Gastrocnemius medialis (tissue), 4 donors: Measurements from ENCODE around the gene MPC1. TPM values are rescaled to one million over a fixed set of nuclear protein-coding genes. Genes with fewer than 3 reads are reported as not detected.

Experiments used
- ATAC-seq, 2 donors: fragments of 150-250 bp; one replicate each; pipeline ENCODE4 v1.9.1; 2016
- DNase-seq, 2 donors: peaks; one replicate each; pipeline ENCODE4 v3.0.0-alpha.2; 2019
- H3K27ac ChIP-seq, 4 donors: fragments of 200-600 bp; sonication (generic); 1 replicate in 1 of 4; 2 replicates in 3 of 4; pipeline ENCODE4 v1.5.1; 2016 to 2018; ENCODE audit warnings: mild to moderate bottlenecking in 2 of 4, moderate library complexity in 1 of 4
- H3K27me3 ChIP-seq, 3 donors: fragments of 200-600 bp; sonication (generic) in 2 of 3; 1 replicate in 1 of 3; 2 replicates in 2 of 3; pipeline versions ENCODE4 v1.5.1 to v1.6.0; 2016 to 2019; ENCODE audit warnings: mild to moderate bottlenecking in 1 of 3, moderate library complexity in 1 of 3
- H3K36me3 ChIP-seq, 2 donors: fragments of 200-600 bp; sonication (generic) in 1 of 2; one replicate each; pipeline ENCODE4 v1.5.1; 2017 to 2018
- H3K4me1 ChIP-seq, 2 donors: fragments of 200-600 bp; sonication (generic) in 1 of 2; one replicate each; pipeline ENCODE4 v1.5.1; 2016 to 2017; ENCODE audit warnings: mild to moderate bottlenecking in 2 of 2
- H3K4me3 ChIP-seq, 4 donors: fragments of 200-600 bp; sonication (generic) in 3 of 4; 1 replicate in 1 of 4; 2 replicates in 3 of 4; pipeline ENCODE4 v1.5.1; 2016 to 2019; ENCODE audit warnings: mild to moderate bottlenecking in 2 of 4
- H3K9me3 ChIP-seq, 3 donors: fragments of 200-600 bp; sonication (generic) in 2 of 3; 1 replicate in 1 of 3; 2 replicates in 2 of 3; pipeline ENCODE4 v1.5.1; 2016 to 2019
- POLR2A ChIP-seq, 2 donors: fragments of 450-650 bp; IDR thresholded peaks; one replicate each; pipeline ENCODE4 v1.6.1; 2017; ENCODE audit warnings: antibody characterized with exemption in 2 of 2, mild to moderate bottlenecking in 2 of 2, moderate library complexity in 2 of 2
- in situ Hi-C, 4 donors: fragments of 200-750 bp; cut with MboI; loops; one replicate each; pipeline versions ENCODE4 v1.15.0 to v1.8.0; 2017; ENCODE audit warnings: low sequenced_read_pairs in 4 of 4
- intact Hi-C: fragments of 100-400 bp; cut with DNase I; formaldehyde crosslinking; loops from one replicate; pipeline ENCODE4 v1.15.1; 2023; ENCODE audit warnings: low total_unique reads
- total RNA-seq, 4 donors: library from RNA; depleted of rRNA; stranded (reverse); fragments of >200 nt; gene quantifications; one replicate each; pipeline versions ENCODE4 v1.1.0 to v1.2.3, GENCODE V29; 2016
- TF ChIP-seq, protein P1 (sequence below), 5 experiments: fragments of 450-650 bp in 3 of 5; fragments of 200-600 bp in 2 of 5; sonication (generic) in 2 of 5; IDR thresholded peaks in 4 of 5; conservative IDR thresholded peaks in 1 of 5; 1 replicate in 4 of 5; 2 replicates in 1 of 5; pipeline ENCODE4 v1.5.1; 2016 to 2019; ENCODE audit warnings: antibody characterized with exemption in 5 of 5, mild to moderate bottlenecking in 3 of 5, moderate library complexity in 3 of 5

Gene MPC1
- total RNA-seq, 4 donors from 2014 or later = 75.0 to 127 (median 97.4) TPM

DNA sequence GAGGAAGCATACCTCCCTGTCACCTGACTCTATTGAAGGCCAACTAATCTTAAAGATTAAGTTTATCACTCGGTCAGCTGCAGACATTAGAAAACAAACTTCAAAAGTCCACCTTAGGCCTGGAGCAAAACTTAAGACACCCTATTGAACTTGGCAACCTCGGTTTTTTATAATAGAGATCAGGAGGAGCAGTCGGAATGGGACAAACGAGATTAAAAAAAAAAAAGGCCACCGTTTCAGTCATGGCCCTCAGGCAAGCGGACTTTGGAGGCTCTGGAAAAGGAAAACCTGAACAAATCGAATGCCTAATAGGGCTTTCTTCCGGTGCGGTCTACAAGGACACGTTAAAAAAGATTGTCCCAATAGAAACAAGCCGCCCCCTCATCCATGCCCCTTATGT is 67.3 kb downstream of the MPC1 start:
- H3K36me3 ChIP-seq = peaks cover 0 to 3% of the 10 kb centered on the region in 2 donors
- no peak for ATAC-seq
- no peak for DNase-seq
- no peaks in the 10 kb centered on the region for H3K9me3 ChIP-seq
- H3K4me3 ChIP-seq = no peak overlapping the region
- H3K4me1 ChIP-seq = no peaks in the 10 kb centered on the region
- H3K27me3 ChIP-seq = no peaks in the 10 kb centered on the region
- TF ChIP-seq, protein P1, sequence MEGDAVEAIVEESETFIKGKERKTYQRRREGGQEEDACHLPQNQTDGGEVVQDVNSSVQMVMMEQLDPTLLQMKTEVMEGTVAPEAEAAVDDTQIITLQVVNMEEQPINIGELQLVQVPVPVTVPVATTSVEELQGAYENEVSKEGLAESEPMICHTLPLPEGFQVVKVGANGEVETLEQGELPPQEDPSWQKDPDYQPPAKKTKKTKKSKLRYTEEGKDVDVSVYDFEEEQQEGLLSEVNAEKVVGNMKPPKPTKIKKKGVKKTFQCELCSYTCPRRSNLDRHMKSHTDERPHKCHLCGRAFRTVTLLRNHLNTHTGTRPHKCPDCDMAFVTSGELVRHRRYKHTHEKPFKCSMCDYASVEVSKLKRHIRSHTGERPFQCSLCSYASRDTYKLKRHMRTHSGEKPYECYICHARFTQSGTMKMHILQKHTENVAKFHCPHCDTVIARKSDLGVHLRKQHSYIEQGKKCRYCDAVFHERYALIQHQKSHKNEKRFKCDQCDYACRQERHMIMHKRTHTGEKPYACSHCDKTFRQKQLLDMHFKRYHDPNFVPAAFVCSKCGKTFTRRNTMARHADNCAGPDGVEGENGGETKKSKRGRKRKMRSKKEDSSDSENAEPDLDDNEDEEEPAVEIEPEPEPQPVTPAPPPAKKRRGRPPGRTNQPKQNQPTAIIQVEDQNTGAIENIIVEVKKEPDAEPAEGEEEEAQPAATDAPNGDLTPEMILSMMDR (IDR thresholded peaks at IDR 0.05 in 4 of 5, conservative IDR thresholded peaks at IDR 0.05 in 1 of 5) = no peak
- TF ChIP-seq POLR2A (IDR thresholded peaks at IDR 0.05) = no peak
- intact Hi-C loops (no loop called here), in situ Hi-C loops (no loop called here)
- H3K27ac ChIP-seq = no peak overlapping the region

Other genes with a start within 250 kb of the MPC1 start
- not detected for gene TBXT, start 215.1 kb downstream of the MPC1 start, total RNA-seq
- not detected for gene PRR18, start 74.5 kb downstream of the MPC1 start, total RNA-seq
- gene SFT2D1, start 40.4 kb downstream of the MPC1 start, total RNA-seq = 10 to 100 TPM; 14.1 to 29.0 (median 16.8) TPM
- 1 to 10 TPM in 1 of 4 donors, under 1 TPM in 3; 0.18 to 5.6 (median 0.58) TPM for gene RAMACL, start 203.7 kb upstream of the MPC1 start, total RNA-seq
- gene RPS6KA2, start 244.3 kb upstream of the MPC1 start, total RNA-seq = 10 to 100 TPM; 18.7 to 35.7 (median 27.4) TPM